ENCODE results near the gene LTBP3. TPM values are rescaled to one million over a fixed set of nuclear protein-coding genes. Genes with fewer than 3 reads are reported as not detected.

The LTBP3 gene
- total and polyA plus RNA-seq, 2 experiments from 2014 or later: 53.7 to 85.3 TPM

DNA sequence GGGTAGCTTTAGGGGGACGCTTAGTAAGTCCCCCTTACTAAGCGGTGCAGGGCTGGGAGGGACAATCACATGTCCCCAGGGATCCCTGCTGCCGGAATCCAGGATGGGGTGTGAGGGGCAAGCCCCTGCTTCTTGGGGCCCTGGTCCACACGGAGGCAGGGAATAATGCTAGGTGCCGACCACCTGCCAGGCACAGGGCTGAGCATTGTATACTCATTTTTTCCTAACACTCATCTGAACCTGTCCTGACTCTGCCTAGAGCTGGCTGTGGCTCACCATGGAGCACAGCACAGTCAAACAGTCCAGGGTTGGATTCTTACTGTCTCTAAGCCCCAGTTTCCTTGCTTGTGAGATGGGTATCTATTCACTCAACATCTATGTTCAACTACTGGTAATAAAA is 1.4 kb upstream of the LTBP3 start:
- 86% methylated on average over 5 of the region's 5 CpGs for WGBS (ENCODE audit: low lambda C conversion rate, missing lambda C conversion rate)

DNA sequence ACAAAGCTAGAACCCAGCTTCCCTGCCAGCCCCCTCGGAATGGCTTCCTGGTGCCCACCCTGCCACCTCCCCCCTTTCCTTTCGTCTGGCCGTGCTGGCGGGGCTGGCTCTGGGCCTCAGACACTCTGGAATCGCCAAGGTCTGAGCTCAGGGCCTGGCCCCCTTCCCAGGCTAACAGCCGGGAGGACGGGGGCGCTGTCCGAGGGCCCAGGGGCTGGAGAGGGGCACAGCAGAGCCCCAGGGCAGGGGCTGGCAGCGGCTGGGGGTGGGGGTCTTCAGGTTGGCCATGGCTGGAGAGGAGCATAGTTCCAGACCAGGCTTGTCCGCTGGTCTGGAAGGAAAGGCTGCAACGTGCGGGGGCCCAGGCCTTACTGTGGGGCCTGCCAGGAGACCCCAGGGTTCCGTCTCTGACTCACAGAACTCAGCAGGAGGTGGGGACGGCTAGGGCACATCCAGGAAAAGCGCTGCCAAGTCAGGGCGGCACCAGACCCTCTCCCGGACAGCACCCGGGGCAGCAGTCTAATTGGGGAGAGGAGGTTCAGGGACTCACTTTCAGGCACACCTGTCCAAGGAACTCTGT is 861 bp upstream of the LTBP3 start:
- no peaks in the 10 kb centered on the region for H3K27me3 ChIP-seq
- no peaks in the 10 kb centered on the region for H3K9me2 ChIP-seq (replicated peaks; ENCODE audit: insufficient read depth)
- no peaks in the 10 kb centered on the region for H4K20me1 ChIP-seq (ENCODE audit: insufficient read depth, poor library complexity, severe bottlenecking)
- TF ChIP-seq EZH2phosphoT487 (IDR thresholded peaks at IDR 0.05; ENCODE audit: low read depth, severe bottlenecking, unreplicated experiment): no peak
- TF ChIP-seq EZH2 (IDR thresholded peaks at IDR 0.05; ENCODE audit: borderline replicate concordance): no peak
- H3K4me3 ChIP-seq: peak overlapping the region; percentile 60
- no peaks in the 10 kb centered on the region for H3K36me3 ChIP-seq (replicated peaks; ENCODE audit: insufficient read depth, low read depth)
- H3K79me2 ChIP-seq: peaks cover 28% of the 10 kb centered on the region
- peak overlapping the region; percentile 98 for H3K27ac ChIP-seq
- peaks cover 52% of the 10 kb centered on the region for H3K4me1 ChIP-seq (ENCODE audit: insufficient read depth)
- peak overlapping the region; percentile 96 for H3K4me2 ChIP-seq
- H3K9me3 ChIP-seq (ENCODE audit: low read depth): no peaks in the 10 kb centered on the region
- DNase-seq (ENCODE audit: low spot score): peak; percentile 72
- H2AFZ ChIP-seq: peak overlapping the region; percentile 7
- WGBS (ENCODE audit: low lambda C conversion rate, missing lambda C conversion rate): 65% methylated on average over 18 of the region's 19 CpGs

More for the DNA sequence above, 1.4 kb upstream of the LTBP3 start:
- H3K9me3 ChIP-seq (ENCODE audit: low read depth): no peaks in the 10 kb centered on the region
- DNase-seq (ENCODE audit: low spot score): no peak
- H3K79me2 ChIP-seq: peaks cover 23% of the 10 kb centered on the region
- H3K4me3 ChIP-seq: no peak overlapping the region
- H3K27ac ChIP-seq: peak overlapping the region; percentile 98
- no peaks in the 10 kb centered on the region for H3K9me2 ChIP-seq (replicated peaks; ENCODE audit: insufficient read depth)
- no peaks in the 10 kb centered on the region for H4K20me1 ChIP-seq (ENCODE audit: insufficient read depth, poor library complexity, severe bottlenecking)
- H3K27me3 ChIP-seq: no peaks in the 10 kb centered on the region
- TF ChIP-seq EZH2phosphoT487 (IDR thresholded peaks at IDR 0.05; ENCODE audit: low read depth, severe bottlenecking, unreplicated experiment): no peak
- TF ChIP-seq EZH2 (IDR thresholded peaks at IDR 0.05; ENCODE audit: borderline replicate concordance): no peak
- TF ChIP-seq, protein P1, sequence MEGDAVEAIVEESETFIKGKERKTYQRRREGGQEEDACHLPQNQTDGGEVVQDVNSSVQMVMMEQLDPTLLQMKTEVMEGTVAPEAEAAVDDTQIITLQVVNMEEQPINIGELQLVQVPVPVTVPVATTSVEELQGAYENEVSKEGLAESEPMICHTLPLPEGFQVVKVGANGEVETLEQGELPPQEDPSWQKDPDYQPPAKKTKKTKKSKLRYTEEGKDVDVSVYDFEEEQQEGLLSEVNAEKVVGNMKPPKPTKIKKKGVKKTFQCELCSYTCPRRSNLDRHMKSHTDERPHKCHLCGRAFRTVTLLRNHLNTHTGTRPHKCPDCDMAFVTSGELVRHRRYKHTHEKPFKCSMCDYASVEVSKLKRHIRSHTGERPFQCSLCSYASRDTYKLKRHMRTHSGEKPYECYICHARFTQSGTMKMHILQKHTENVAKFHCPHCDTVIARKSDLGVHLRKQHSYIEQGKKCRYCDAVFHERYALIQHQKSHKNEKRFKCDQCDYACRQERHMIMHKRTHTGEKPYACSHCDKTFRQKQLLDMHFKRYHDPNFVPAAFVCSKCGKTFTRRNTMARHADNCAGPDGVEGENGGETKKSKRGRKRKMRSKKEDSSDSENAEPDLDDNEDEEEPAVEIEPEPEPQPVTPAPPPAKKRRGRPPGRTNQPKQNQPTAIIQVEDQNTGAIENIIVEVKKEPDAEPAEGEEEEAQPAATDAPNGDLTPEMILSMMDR (IDR thresholded peaks at IDR 0.05; ENCODE audit: poor library complexity): no peak
- H3K36me3 ChIP-seq (replicated peaks; ENCODE audit: insufficient read depth, low read depth): no peaks in the 10 kb centered on the region
- no peak overlapping the region for H2AFZ ChIP-seq
- H3K4me2 ChIP-seq: peak overlapping the region; percentile 96
- H3K4me1 ChIP-seq (ENCODE audit: insufficient read depth): peaks cover 51% of the 10 kb centered on the region

DNA sequence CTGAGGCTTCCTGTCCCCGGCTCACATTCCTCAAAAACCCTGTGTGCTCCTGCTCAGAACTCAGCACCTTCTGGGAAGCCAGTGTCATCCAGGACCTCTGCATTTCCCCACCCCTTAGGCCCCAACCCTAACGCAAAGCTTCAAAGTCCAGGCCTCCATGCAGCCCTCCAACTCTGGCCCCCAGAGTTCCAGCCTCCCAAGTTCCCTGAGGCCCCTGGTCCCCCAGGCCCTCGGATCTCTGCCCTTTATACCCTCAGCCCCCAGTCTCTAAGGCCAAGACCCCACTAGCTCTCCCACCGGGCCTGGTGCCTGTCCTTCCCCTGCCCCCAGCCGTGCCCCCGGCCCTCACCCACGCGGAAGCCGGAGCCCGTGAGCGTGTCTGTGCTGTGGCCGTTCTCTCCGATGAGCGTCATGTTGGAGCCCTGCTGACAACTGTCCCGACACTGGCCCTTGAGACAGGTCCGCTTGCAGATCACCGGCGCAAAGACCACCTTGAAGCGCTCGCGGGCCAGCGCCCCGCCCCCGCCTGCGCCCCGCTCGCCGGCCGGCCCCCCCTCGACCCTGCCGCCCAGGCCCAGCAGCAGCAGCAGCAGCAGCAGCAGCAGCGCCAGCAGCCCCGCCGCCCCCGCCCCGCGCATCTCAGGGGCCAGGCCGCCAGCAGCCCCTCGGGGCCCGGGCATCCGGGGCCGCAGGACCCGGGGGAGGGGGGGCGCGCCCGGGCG is 718 bp downstream of the LTBP3 start:
- Histone ChIP-seq H3K4me1 (ENCODE audit: insufficient read depth) (peaks cover 59% of the 10 kb centered on the region), H3K4me2 (peak overlapping the region; percentile 96), H3K9me2 (replicated peaks; ENCODE audit: insufficient read depth) (no peaks in the 10 kb centered on the region), H3K79me2 (peaks cover 29% of the 10 kb centered on the region), H3K9me3 (ENCODE audit: low read depth) (no peaks in the 10 kb centered on the region), H3K4me3 (peak overlapping the region; percentile 60), H3K27me3 (no peaks in the 10 kb centered on the region), H4K20me1 (ENCODE audit: insufficient read depth, poor library complexity, severe bottlenecking) (no peaks in the 10 kb centered on the region), H3K36me3 (replicated peaks; ENCODE audit: insufficient read depth, low read depth) (no peaks in the 10 kb centered on the region), H2AFZ (peak overlapping the region; percentile 36), H3K27ac (peak overlapping the region; percentile 98)
- no peak for DNase-seq (ENCODE audit: low spot score)
- TF ChIP-seq, protein P1 (IDR thresholded peaks at IDR 0.05; ENCODE audit: poor library complexity): no peak
- TF ChIP-seq EZH2phosphoT487 (IDR thresholded peaks at IDR 0.05; ENCODE audit: low read depth, severe bottlenecking, unreplicated experiment): no peak
- TF ChIP-seq EZH2 (IDR thresholded peaks at IDR 0.05; ENCODE audit: borderline replicate concordance): no peak
- 6% methylated on average over 9 of the region's 47 CpGs for WGBS (ENCODE audit: low lambda C conversion rate, missing lambda C conversion rate)
